Thoracic aorta (tissue), 2 donors: ENCODE results near the gene HECW1. TPM values are rescaled to one million over a fixed set of nuclear protein-coding genes. Genes with fewer than 3 reads are reported as not detected.
A peak's percentile ranks its signal among the peaks of the same experiment; 100 is the strongest.

ENCODE experiments used
- ATAC-seq: fragments of 150-250 bp; one replicate; pipeline ENCODE4 v1.8.0; 2017; ENCODE audit warnings: low read depth; ENCODE audit not compliant: insufficient number of reproducible peaks, low FRiP score
- DNase-seq: peaks from one replicate; pipeline ENCODE4 v3.0.0-alpha.2; 2020; ENCODE audit warnings: low spot score
- H3K27ac ChIP-seq, 2 donors: fragments of 200-600 bp; sonication (generic); 1 replicate in 1 of 2; 2 replicates in 1 of 2; pipeline ENCODE4 v1.5.1; 2016; ENCODE audit warnings: mild to moderate bottlenecking in 2 of 2, moderate library complexity in 2 of 2
- H3K27me3 ChIP-seq: fragments of 200-600 bp; sonication (generic); replicated peaks from 2 replicates; pipeline ENCODE4 v1.6.0; 2016; ENCODE audit warnings: mild to moderate bottlenecking; ENCODE audit not compliant: insufficient read depth
- H3K36me3 ChIP-seq: fragments of 200-600 bp; sonication (generic); one replicate; pipeline ENCODE4 v1.5.1; 2016
- H3K4me1 ChIP-seq, 2 donors: fragments of 200-600 bp; sonication (generic); 1 replicate in 1 of 2; 2 replicates in 1 of 2; pipeline versions ENCODE4 v1.5.1 to v1.6.0; 2016; ENCODE audit warnings: low read depth in 2 of 2, mild to moderate bottlenecking in 1 of 2; ENCODE audit not compliant: control insufficient read depth in 1 of 2
- H3K4me3 ChIP-seq: fragments of 200-600 bp; sonication (generic); 2 replicates; pipeline ENCODE4 v1.5.1; 2016; ENCODE audit warnings: mild to moderate bottlenecking
- H3K9me3 ChIP-seq: fragments of 200-600 bp; sonication (generic); 2 replicates; pipeline ENCODE4 v1.5.1; 2016
- CTCF ChIP-seq: fragments of 200-600 bp; sonication (generic); IDR thresholded peaks from one replicate; pipeline ENCODE4 v1.5.1; 2019; ENCODE audit warnings: antibody characterized with exemption
- total RNA-seq, 2 donors: library from RNA; depleted of rRNA; stranded (reverse); fragments of >200 nt; gene quantifications; one replicate each; pipeline versions ENCODE4 v1.1.0 to v1.2.3, GENCODE V29; 2016

Gene HECW1
- total RNA-seq, 2 donors from 2014 or later, result 0.28 to 2.3 TPM

DNA sequence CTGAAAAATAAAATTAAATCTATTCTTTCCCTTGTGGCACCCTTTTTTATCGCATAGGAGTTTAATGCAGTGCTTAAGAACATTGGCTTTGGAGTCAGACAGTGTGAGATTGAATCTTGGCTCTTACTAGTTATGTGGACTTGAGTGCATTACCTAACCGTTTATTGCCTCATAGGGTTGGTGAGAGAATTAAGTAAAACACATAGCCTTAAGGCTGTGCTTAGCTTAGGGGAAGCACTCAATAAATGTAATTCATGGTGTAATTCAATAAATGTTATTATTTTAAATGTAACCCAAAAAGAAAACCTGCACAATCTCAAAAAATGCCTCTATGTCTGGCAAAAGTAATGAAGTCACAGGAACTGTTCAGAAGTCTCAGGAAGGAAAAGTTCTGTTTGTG, 473.1 kb downstream of the HECW1 start:
- no peak for DNase-seq

DNA sequence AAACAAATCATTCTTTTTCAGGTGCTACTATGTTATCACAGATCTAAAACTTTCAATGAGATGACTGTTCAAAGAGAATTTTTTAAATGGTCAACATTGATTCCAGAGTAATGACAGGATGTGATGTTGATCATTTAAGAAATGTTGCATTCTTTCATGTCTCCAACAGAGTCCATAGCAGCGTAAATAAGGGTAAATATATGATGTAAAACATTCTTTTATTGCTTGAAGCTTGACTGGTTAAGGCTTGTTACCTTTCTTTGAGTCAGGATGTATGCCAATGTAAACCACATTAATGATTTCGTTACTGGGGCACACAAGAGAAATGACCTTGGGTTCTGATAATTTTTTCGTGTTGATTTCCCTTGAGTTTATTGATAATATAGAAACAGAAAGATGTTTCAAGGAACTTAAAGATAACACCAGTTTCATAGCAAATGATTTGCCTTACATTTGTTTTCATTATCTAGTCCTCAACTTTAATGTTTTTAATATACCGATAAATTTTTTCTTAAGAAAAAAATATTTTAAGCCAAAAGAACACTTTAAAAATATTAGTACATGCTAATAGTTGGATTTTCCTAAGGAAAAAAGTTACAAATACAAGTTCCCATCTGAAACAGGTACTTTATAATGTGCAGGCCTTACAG, 473.9 kb downstream of the HECW1 start:
- Histone ChIP-seq H3K27ac (peak overlapping the region; percentile 47 to 98), H3K36me3 (no peaks in the 10 kb centered on the region), H3K27me3 (no peaks in the 10 kb centered on the region), H3K4me3 (peak overlapping the region; percentile 96), H3K9me3 (no peaks in the 10 kb centered on the region), H3K4me1 (peaks cover 26 to 67% of the 10 kb centered on the region in 2 donors)
- DNase-seq (no peak), ATAC-seq (no peak)
- no peak for TF ChIP-seq CTCF

More for the DNA sequence above, 473.1 kb downstream of the HECW1 start:
- TF ChIP-seq CTCF, result no peak
- no peaks in the 10 kb centered on the region for H3K36me3 ChIP-seq
- peak overlapping the region; percentile 96 for H3K4me3 ChIP-seq
- H3K27me3 ChIP-seq, result no peaks in the 10 kb centered on the region
- peak overlapping the region; percentile 97 to 98 for H3K27ac ChIP-seq
- H3K4me1 ChIP-seq, result peaks cover 24 to 60% of the 10 kb centered on the region in 2 donors
- no peaks in the 10 kb centered on the region for H3K9me3 ChIP-seq
- ATAC-seq, result peak; percentile 34

- Histone ChIP-seq H3K9me3 (no peaks in the 10 kb centered on the region), H3K4me3 (no peak overlapping the region), H3K27ac (peak overlapping the region in 1 of 2 donors; percentile 32), H3K36me3 (no peaks in the 10 kb centered on the region), H3K27me3 (no peaks in the 10 kb centered on the region), H3K4me1 (peaks cover 33 to 80% of the 10 kb centered on the region in 2 donors)
- no peak for DNase-seq
- ATAC-seq, result no peak
- no peak for TF ChIP-seq CTCF
Observed at GRCh38 chr7:43588477-43589132, 476.2 kb downstream of the HECW1 start.

- H3K27ac ChIP-seq, result peak overlapping the region in 1 of 2 donors; percentile 32
- no peak overlapping the region for H3K4me3 ChIP-seq
- H3K4me1 ChIP-seq, result peaks cover 36 to 85% of the 10 kb centered on the region in 2 donors
- no peaks in the 10 kb centered on the region for H3K36me3 ChIP-seq
- H3K9me3 ChIP-seq, result no peaks in the 10 kb centered on the region
- DNase-seq, result no peak
- ATAC-seq, result no peak
- TF ChIP-seq CTCF, result no peak
- H3K27me3 ChIP-seq, result no peaks in the 10 kb centered on the region
Observed at GRCh38 chr7:43589133-43589478, 476.7 kb downstream of the HECW1 start.

- no peak for TF ChIP-seq CTCF
- peaks cover 36 to 87% of the 10 kb centered on the region in 2 donors for H3K4me1 ChIP-seq
- H3K36me3 ChIP-seq, result no peaks in the 10 kb centered on the region
- DNase-seq, result no peak
- H3K9me3 ChIP-seq, result no peaks in the 10 kb centered on the region
- H3K27me3 ChIP-seq, result no peaks in the 10 kb centered on the region
- H3K4me3 ChIP-seq, result no peak overlapping the region
- no peak for ATAC-seq
- H3K27ac ChIP-seq, result peak overlapping the region in 1 of 2 donors; percentile 7
Observed at GRCh38 chr7:43589728-43590127, 477.3 kb downstream of the HECW1 start.
